GM18951 (cell line): ENCODE data around the gene TADA2B.

Experiments
- POLR2A ChIP-seq: IDR thresholded peaks from 4 replicates; pipeline ENCODE4 v1.6.1; 2011; ENCODE audit warnings: mild to moderate bottlenecking; ENCODE audit not compliant: insufficient read length, insufficient read depth; ENCODE audit errors: extremely low read depth
- in situ Hi-C: fragments of 300-500 bp; cut with MboI; formaldehyde crosslinking; loops from one replicate; pipeline ENCODE4 v1.12.0; 2022; ENCODE audit warnings: low sequenced_read_pairs, mixed read lengths, inconsistent platforms; ENCODE audit not compliant: unreplicated experiment

Gene TADA2B

GRCh38 chr4:7060346-7061150, 17.4 kb downstream of the TADA2B start:
- in situ Hi-C loops: loop anchor here (10.0 kb wide), 1 partner anchor 336 kb away; no protein-coding TSS in a partner anchor
- no peak for TF ChIP-seq POLR2A

GRCh38 chr4:7061815-7062214, 18.6 kb downstream of the TADA2B start:
- in situ Hi-C loops: loop anchor here (10.0 kb wide), 1 partner anchor 337 kb away; no protein-coding TSS in a partner anchor
- TF ChIP-seq POLR2A: no peak

GRCh38 chr4:7062816-7063215, 19.6 kb downstream of the TADA2B start:
- no peak for TF ChIP-seq POLR2A
- in situ Hi-C loops: loop anchor here (10.0 kb wide), 1 partner anchor 338 kb away; no protein-coding TSS in a partner anchor

GRCh38 chr4:7063362-7063761, 20.2 kb downstream of the TADA2B start:
- TF ChIP-seq POLR2A: no peak
- in situ Hi-C loops: loop anchor here (10.0 kb wide), 1 partner anchor 339 kb away; no protein-coding TSS in a partner anchor

- no peak for TF ChIP-seq POLR2A
- in situ Hi-C loops: loop anchor here (10.0 kb wide), 1 partner anchor 341 kb away; no protein-coding TSS in a partner anchor
Measured at GRCh38 chr4:7066006-7066405, 22.8 kb downstream of the TADA2B start.

- in situ Hi-C loops: loop anchor here (10.0 kb wide), 1 partner anchor 342 kb away; no protein-coding TSS in a partner anchor
- TF ChIP-seq POLR2A: no peak
Measured at GRCh38 chr4:7066493-7066892, 23.3 kb downstream of the TADA2B start.

- in situ Hi-C loops: loop anchor here (10.0 kb wide), 1 partner anchor 342 kb away; no protein-coding TSS in a partner anchor
- TF ChIP-seq POLR2A: no peak
Measured at GRCh38 chr4:7067126-7067451, 23.9 kb downstream of the TADA2B start.

- TF ChIP-seq POLR2A: peak; percentile 93
- in situ Hi-C loops: loop anchor here (10.0 kb wide), 1 partner anchor 343 kb away; no protein-coding TSS in a partner anchor
Measured at GRCh38 chr4:7067452-7068278, 24.5 kb downstream of the TADA2B start, which contains the start of gene GRPEL1. TSS of gene GRPEL1 (minus strand) at chr4:7068064. CDS start at chr4:7068032, 32 bp downstream.

- in situ Hi-C loops: loop anchor here (10.0 kb wide), 1 partner anchor 344 kb away; no protein-coding TSS in a partner anchor
- TF ChIP-seq POLR2A: peak; percentile 86
Measured at GRCh38 chr4:7068279-7068842, 25.2 kb downstream of the TADA2B start.

GRCh38 chr4:7068883-7069282, 25.7 kb downstream of the TADA2B start:
- no peak for TF ChIP-seq POLR2A
- in situ Hi-C loops: loop anchor here (10.0 kb wide), 1 partner anchor 344 kb away; no protein-coding TSS in a partner anchor

GRCh38 chr4:7070729-7071511, 27.7 kb downstream of the TADA2B start:
- in situ Hi-C loops: no loop called here
- TF ChIP-seq POLR2A: no peak

- in situ Hi-C loops: no loop called here
- TF ChIP-seq POLR2A: no peak
Measured at GRCh38 chr4:7073059-7073458, 29.9 kb downstream of the TADA2B start.
